Astrocyte (in vitro differentiated cells and primary cell): ENCODE results near the gene MRPL27. TPM values are rescaled to one million over a fixed set of nuclear protein-coding genes. Genes with fewer than 3 reads are reported as not detected.

ENCODE experiments used
- DNase-seq: peaks from one replicate; pipeline ENCODE4 v3.0.0-alpha.2; 2010; ENCODE audit warnings: low read depth
- FAIRE-seq: peaks from 2 replicates; lab custom pipeline; 2011; peaks lifted over from hg19 to GRCh38; lab: Jason Lieb, UNC
- H2AFZ ChIP-seq: 2 replicates; pipeline ENCODE4 v1.6.0; 2012; ENCODE audit warnings: low read depth, low read length, inconsistent platforms
- H3K27ac ChIP-seq: 2 replicates; pipeline ENCODE4 v1.5.1; 2011; ENCODE audit warnings: low read depth, low read length, inconsistent platforms
- H3K27me3 ChIP-seq: 2 replicates; pipeline ENCODE4 v1.6.0; 2011; ENCODE audit warnings: low read length, inconsistent platforms; ENCODE audit not compliant: insufficient read depth
- H3K36me3 ChIP-seq: 2 replicates; pipeline ENCODE4 v1.5.1; 2011; ENCODE audit warnings: low read length, inconsistent platforms; ENCODE audit not compliant: insufficient read depth
- H3K4me1 ChIP-seq: 2 replicates; pipeline ENCODE4 v1.5.1; 2011; ENCODE audit warnings: low read length, inconsistent platforms; ENCODE audit not compliant: insufficient read depth
- H3K4me2 ChIP-seq: 2 replicates; pipeline ENCODE4 v1.6.0; 2012; ENCODE audit warnings: low read length, inconsistent platforms
- H3K4me3 ChIP-seq: 2 replicates; pipeline ENCODE4 v1.5.1; 2011; ENCODE audit warnings: low read depth, mild to moderate bottlenecking, low read length, inconsistent platforms; ENCODE audit not compliant: insufficient read depth
- H3K79me2 ChIP-seq: 2 replicates; pipeline ENCODE4 v1.6.0; 2012; ENCODE audit warnings: mild to moderate bottlenecking, low read length, inconsistent platforms; ENCODE audit not compliant: insufficient read depth
- H3K9ac ChIP-seq: 2 replicates; pipeline ENCODE4 v1.6.0; 2012; ENCODE audit warnings: mild to moderate bottlenecking, low read length, inconsistent platforms
- H3K9me3 ChIP-seq: 2 replicates; pipeline ENCODE4 v1.5.1; 2012; ENCODE audit warnings: low read depth, mild to moderate bottlenecking, low read length, inconsistent platforms; ENCODE audit not compliant: insufficient read depth
- H4K20me1 ChIP-seq: 2 replicates; pipeline ENCODE4 v1.6.0; 2012; ENCODE audit warnings: low read length, inconsistent platforms; ENCODE audit not compliant: insufficient read depth
- H3K27ac Mint-ChIP-seq: one replicate; pipeline ENCODE4 v1.8.0; 2021; ENCODE audit warnings: mild to moderate bottlenecking, mixed read lengths; ENCODE audit not compliant: unreplicated experiment
- H3K27me3 Mint-ChIP-seq: one replicate; pipeline ENCODE4 v1.8.0; 2021; ENCODE audit warnings: low read depth, mixed read lengths; ENCODE audit not compliant: unreplicated experiment
- H3K36me3 Mint-ChIP-seq: one replicate; pipeline ENCODE4 v1.8.0; 2021; ENCODE audit warnings: low read depth, mixed read lengths; ENCODE audit not compliant: unreplicated experiment
- H3K4me1 Mint-ChIP-seq: one replicate; pipeline ENCODE4 v1.8.0; 2021; ENCODE audit warnings: low read depth, mixed read lengths; ENCODE audit not compliant: unreplicated experiment
- H3K4me3 Mint-ChIP-seq: one replicate; pipeline ENCODE4 v1.8.0; 2021; ENCODE audit warnings: mild to moderate bottlenecking, moderate library complexity, mixed read lengths; ENCODE audit not compliant: unreplicated experiment
- H3K9me3 Mint-ChIP-seq: one replicate; pipeline ENCODE4 v1.8.0; 2021; ENCODE audit warnings: mild to moderate bottlenecking, mixed read lengths; ENCODE audit not compliant: unreplicated experiment
- EZH2 ChIP-seq: IDR thresholded peaks from 2 replicates; pipeline ENCODE4 v1.6.1; 2012; ENCODE audit warnings: mild to moderate bottlenecking, low read length, inconsistent platforms; ENCODE audit not compliant: insufficient read depth
- total RNA-seq: library from RNA; stranded (reverse); gene quantifications from 2 replicates; pipeline ENCODE4 v1.2.1, GENCODE V29; 2021
- TF ChIP-seq, protein P1 (sequence below): IDR thresholded peaks from 2 replicates; pipeline ENCODE4 v1.5.1; 2011; ENCODE audit warnings: low read depth, mild to moderate bottlenecking, inconsistent platforms, low read length, moderate library complexity; ENCODE audit not compliant: insufficient read depth

MRPL27 gene
- total RNA-seq, 1 donor from 2014 or later = 57.3 TPM

GRCh38 chr17:50353600-50354195 lies 19.3 kb downstream of the MRPL27 start:
- Histone ChIP-seq H3K79me2 (peaks cover 20% of the 10 kb centered on the region), H2AFZ (no peak overlapping the region), H3K4me3 (no peak overlapping the region), H3K4me1 (peaks cover 5% of the 10 kb centered on the region), H3K4me2 (no peak overlapping the region), H4K20me1 (peaks cover 37% of the 10 kb centered on the region), H3K36me3 (peaks cover 10% of the 10 kb centered on the region), H3K9ac (no peak overlapping the region), H3K27me3 (no peaks in the 10 kb centered on the region), H3K27ac (no peak overlapping the region), H3K9me3 (no peaks in the 10 kb centered on the region)
- H3K4me1 Mint-ChIP-seq = peaks cover 5% of the 10 kb centered on the region
- no peaks in the 10 kb centered on the region for H3K27me3 Mint-ChIP-seq
- peaks cover 24% of the 10 kb centered on the region for H3K36me3 Mint-ChIP-seq
- no peak for TF ChIP-seq EZH2
- TF ChIP-seq, protein P1, sequence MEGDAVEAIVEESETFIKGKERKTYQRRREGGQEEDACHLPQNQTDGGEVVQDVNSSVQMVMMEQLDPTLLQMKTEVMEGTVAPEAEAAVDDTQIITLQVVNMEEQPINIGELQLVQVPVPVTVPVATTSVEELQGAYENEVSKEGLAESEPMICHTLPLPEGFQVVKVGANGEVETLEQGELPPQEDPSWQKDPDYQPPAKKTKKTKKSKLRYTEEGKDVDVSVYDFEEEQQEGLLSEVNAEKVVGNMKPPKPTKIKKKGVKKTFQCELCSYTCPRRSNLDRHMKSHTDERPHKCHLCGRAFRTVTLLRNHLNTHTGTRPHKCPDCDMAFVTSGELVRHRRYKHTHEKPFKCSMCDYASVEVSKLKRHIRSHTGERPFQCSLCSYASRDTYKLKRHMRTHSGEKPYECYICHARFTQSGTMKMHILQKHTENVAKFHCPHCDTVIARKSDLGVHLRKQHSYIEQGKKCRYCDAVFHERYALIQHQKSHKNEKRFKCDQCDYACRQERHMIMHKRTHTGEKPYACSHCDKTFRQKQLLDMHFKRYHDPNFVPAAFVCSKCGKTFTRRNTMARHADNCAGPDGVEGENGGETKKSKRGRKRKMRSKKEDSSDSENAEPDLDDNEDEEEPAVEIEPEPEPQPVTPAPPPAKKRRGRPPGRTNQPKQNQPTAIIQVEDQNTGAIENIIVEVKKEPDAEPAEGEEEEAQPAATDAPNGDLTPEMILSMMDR = no peak
- DNase-seq (no peak), FAIRE-seq (no peak)
- no peaks in the 10 kb centered on the region for H3K9me3 Mint-ChIP-seq
- H3K27ac Mint-ChIP-seq = no peak overlapping the region
- no peak overlapping the region for H3K4me3 Mint-ChIP-seq

GRCh38 chr17:50352693-50353599 lies 20.0 kb downstream of the MRPL27 start:
- Histone ChIP-seq H3K9me3 (no peaks in the 10 kb centered on the region), H3K4me3 (no peak overlapping the region), H3K4me2 (no peak overlapping the region), H3K4me1 (peaks cover 12% of the 10 kb centered on the region), H3K36me3 (peaks cover 4% of the 10 kb centered on the region), H3K79me2 (peaks cover 25% of the 10 kb centered on the region), H3K9ac (no peak overlapping the region), H3K27me3 (no peaks in the 10 kb centered on the region), H3K27ac (no peak overlapping the region), H4K20me1 (peaks cover 43% of the 10 kb centered on the region), H2AFZ (no peak overlapping the region)
- FAIRE-seq = no peak
- no peaks in the 10 kb centered on the region for H3K27me3 Mint-ChIP-seq
- no peak for DNase-seq
- H3K9me3 Mint-ChIP-seq = no peaks in the 10 kb centered on the region
- H3K36me3 Mint-ChIP-seq = peaks cover 26% of the 10 kb centered on the region
- TF ChIP-seq EZH2 = no peak
- TF ChIP-seq, protein P1 = no peak
- peaks cover 13% of the 10 kb centered on the region for H3K4me1 Mint-ChIP-seq
- H3K27ac Mint-ChIP-seq = no peak overlapping the region
- H3K4me3 Mint-ChIP-seq = peak overlapping the region; percentile 54
